GM12892 (cell line): ENCODE measurements around the gene DDX3X.

ENCODE experiments used
- POLR2A ChIP-seq: IDR thresholded peaks from 2 replicates; pipeline ENCODE4 v1.6.1; 2011; ENCODE audit warnings: low read depth, low read length, control low read depth
- TAF1 ChIP-seq: IDR thresholded peaks from 2 replicates; pipeline ENCODE4 v1.6.1; 2011; ENCODE audit warnings: low read depth, mild to moderate bottlenecking, control low read depth, low read length, borderline replicate concordance

GRCh38 chrX:41348551-41348950 is 14.6 kb downstream of the DDX3X start:
- TF ChIP-seq TAF1 (no peak), POLR2A (peak; percentile 58; the same call in 1 of the 2 replicates)
